GM12878 (cell line): ENCODE data around the gene MAPT. TPM values are rescaled to one million over a fixed set of nuclear protein-coding genes. Genes with fewer than 3 reads are reported as not detected.
"Not testable (repeated sequence)": the region's sequence is repeated elsewhere in the genome, so short reads cannot be mapped to it uniquely, and the experiment has no call there.

ENCODE experiments used
- ATAC-seq: fragments of 200-7000 bp; cut with Tn5 transposase; 3 replicates; pipeline ENCODE4 v1.9.1; 2020; ENCODE audit warnings: mild to moderate bottlenecking, moderate library complexity
- BruUV-seq: library from RNA; stranded (reverse); fragments of 400-500 nt; replicated peaks from 2 replicates; lab custom pipeline; 2021; lab: Mats Ljungman, UMichigan
- CTCF ChIA-PET: fragments of 300-600 bp; sonication (Branson Sonifier 250); formaldehyde crosslinking; extraction: SDS; loops from one replicate; lab custom pipeline; 2021; ENCODE audit warnings: inconsistent platforms; lab: Yijun Ruan, JAX
- POLR2A ChIA-PET: fragments of 350-600 bp; formaldehyde crosslinking; extraction: SDS; loops from one replicate; lab custom pipeline; 2021; ENCODE audit warnings: inconsistent platforms; lab: Charles Lee
- RAD21 ChIA-PET: fragments of 300-600 bp; sonication (Branson Sonifier 250); formaldehyde crosslinking; loops from one replicate; lab custom pipeline; 2023; ENCODE audit warnings: antibody characterized with exemption; ENCODE audit not compliant: unreplicated experiment; lab: Charles Lee
- SMC1A ChIA-PET: fragments of 300-600 bp; sonication (Branson Sonifier 250); formaldehyde crosslinking; loops from one replicate; lab custom pipeline; 2023; ENCODE audit not compliant: unreplicated experiment, uncharacterized antibody; lab: Charles Lee
- DNase-seq: peaks from one replicate; pipeline ENCODE4 v3.0.0-alpha.2; 2011; ENCODE audit warnings: low read depth, low spot score
- FAIRE-seq: peaks from 3 replicates; lab custom pipeline; 2011; peaks lifted over from hg19 to GRCh38; lab: Jason Lieb, UNC
- H2AFZ ChIP-seq: 2 replicates; pipeline ENCODE4 v1.6.0; 2011; ENCODE audit warnings: low read depth, low read length, control low read depth; ENCODE audit not compliant: control insufficient read depth
- H3K27ac ChIP-seq: 2 replicates; pipeline ENCODE4 v1.5.1; 2011; ENCODE audit warnings: control low read depth; ENCODE audit not compliant: control insufficient read depth, insufficient read depth
- H3K27me3 ChIP-seq, 2 experiments: replicated peaks in 1 of 2; 2 replicates each; pipeline versions ENCODE4 v1.6.0 to v1.6.1; 2011; ENCODE audit warnings: low read length in 1 of 2; ENCODE audit not compliant: control insufficient read depth in 2 of 2, insufficient read depth in 2 of 2
- H3K36me3 ChIP-seq, 2 experiments: 2 replicates each; pipeline ENCODE4 v1.5.1; 2011; ENCODE audit warnings: low read length in 1 of 2; ENCODE audit not compliant: control insufficient read depth in 2 of 2, insufficient read depth in 2 of 2
- H3K4me1 ChIP-seq: 2 replicates; pipeline ENCODE4 v1.6.1; 2011; ENCODE audit warnings: mild to moderate bottlenecking, low read length, moderate library complexity, mixed read lengths; ENCODE audit not compliant: control insufficient read depth, insufficient read depth
- H3K4me2 ChIP-seq: 2 replicates; pipeline ENCODE4 v1.6.0; 2011; ENCODE audit warnings: control low read depth; ENCODE audit not compliant: control insufficient read depth, insufficient read depth
- H3K4me3 ChIP-seq: fragments of 200-600 bp; sonication (generic); 2 replicates; pipeline ENCODE4 v1.5.1; 2016
- H3K79me2 ChIP-seq: 2 replicates; pipeline ENCODE4 v1.6.0; 2011; ENCODE audit warnings: low read length; ENCODE audit not compliant: control insufficient read depth, insufficient read depth
- H3K9ac ChIP-seq: 2 replicates; pipeline ENCODE4 v1.8.0; 2011; ENCODE audit warnings: low read length, control low read depth, mixed read lengths; ENCODE audit not compliant: control insufficient read depth, insufficient read depth
- H3K9me3 ChIP-seq: replicated peaks from 3 replicates; pipeline ENCODE4 v1.5.1; 2011; ENCODE audit warnings: mild to moderate bottlenecking, low read length; ENCODE audit not compliant: control insufficient read depth, insufficient read depth
- H4K20me1 ChIP-seq: 2 replicates; pipeline ENCODE4 v1.6.0; 2011; ENCODE audit not compliant: control insufficient read depth, insufficient read depth
- EED ChIP-seq: sonication (generic); IDR thresholded peaks from 2 replicates; pipeline ENCODE4 v1.6.1; 2016; ENCODE audit warnings: antibody characterized with exemption, low read depth
- HCFC1 ChIP-seq: fragments of 150-350 bp; IDR thresholded peaks from 2 replicates; pipeline ENCODE4 v1.6.1; 2014; ENCODE audit warnings: low read length
- NFYA ChIP-seq: IDR thresholded peaks from 2 replicates; pipeline ENCODE4 v1.6.1; 2011; ENCODE audit warnings: low read depth, mild to moderate bottlenecking, low read length, improper control_type of control experiment, borderline replicate concordance
- PRDM15 ChIP-seq: fragments of 450-650 bp; formaldehyde crosslinking; IDR thresholded peaks from 2 replicates; pipeline ENCODE4 v1.4.0; 2020; ENCODE audit warnings: mild to moderate bottlenecking, moderate library complexity
- YBX1 ChIP-seq: fragments of 450-650 bp; IDR thresholded peaks from 2 replicates; pipeline ENCODE4 v1.6.1; 2016; ENCODE audit warnings: antibody characterized with exemption
- ZNF274 ChIP-seq: IDR thresholded peaks from one replicate; pipeline ENCODE4 v1.8.0; 2011; ENCODE audit not compliant: insufficient read length, insufficient read depth
- in situ Hi-C: fragments of 300-500 bp; cut with MboI; formaldehyde crosslinking; loops from 9 replicates; pipeline ENCODE4 v1.14.3; 2018; ENCODE audit warnings: mixed read lengths
- intact Hi-C: fragments of 100-400 bp; cut with micrococcal nuclease; formaldehyde crosslinking; loops from one replicate; pipeline ENCODE4 v1.14.2; 2022; ENCODE audit not compliant: unreplicated experiment
- polyA plus RNA-seq, 11 experiments: library from polyadenylated mRNA; depleted of rRNA in 4 of 11; unstranded in 6 of 11; stranded (reverse) in 5 of 11; fragments of >200 nt; fragmentation: Nextera tagmentation in 4 of 11; fragmentation: Illumina TruSeq in 1 of 11; extraction: Ambion mirVana in 4 of 11; extraction: Trizol in 1 of 11; gene quantifications; 1 replicate in 1 of 11; 2 replicates in 10 of 11; pipeline versions ENCODE4 v1.2.1 to v1.2.3, GENCODE V29; 2011 to 2016; ENCODE audit warnings: inconsistent platforms in 2 of 11, missing spikeins in 2 of 11, low read depth in 1 of 11
- total RNA-seq, 4 experiments: library from RNA; depleted of rRNA in 3 of 4; stranded (reverse); fragments of >200 nt in 3 of 4; fragmentation: Illumina TruSeq in 1 of 4; extraction: Trizol in 1 of 4; gene quantifications; 2 replicates each; pipeline versions ENCODE4 v1.2.1 to v1.2.3, GENCODE V29; 2013 to 2021

Gene MAPT
- total and polyA plus RNA-seq, 10 of the 15 experiments (the other 5 are each of a cell fraction or from before 2014, with no cell fraction given): under 0.01 to 0.05 (median 0.03) TPM; not detected in 7

- no peak for TF ChIP-seq PRDM15 (CRISPR knock-in tag)
- no peak for TF ChIP-seq YBX1
- TF ChIP-seq ZNF274: no peak
- TF ChIP-seq NFYA: no peak
- TF ChIP-seq EED: no peak
- no peak for TF ChIP-seq HCFC1
Measured at GRCh38 chr17:45936610-45937009, 42.3 kb downstream of the MAPT start (continued).

- CTCF ChIA-PET, H2AFZ ChIP-seq, H3K36me3 ChIP-seq, H3K9me3 ChIP-seq, H3K4me2 ChIP-seq, H3K4me1 ChIP-seq, SMC1A ChIA-PET, RAD21 ChIA-PET, H3K79me2 ChIP-seq, H3K4me3 ChIP-seq, in situ Hi-C loops, ATAC-seq, FAIRE-seq, BruUV-seq, POLR2A ChIA-PET, H4K20me1 ChIP-seq, intact Hi-C loops, DNase-seq, H3K27me3 ChIP-seq, H3K27ac ChIP-seq, H3K9ac ChIP-seq: not testable (repeated sequence)
Measured at GRCh38 chr17:45937186-45937585, 42.8 kb downstream of the MAPT start.
